Transverse colon (tissue), 4 donors: ENCODE measurements around the gene RPS15. TPM values are rescaled to one million over a fixed set of nuclear protein-coding genes. Genes with fewer than 3 reads are reported as not detected.
"Not testable (repeated sequence)": the region's sequence is repeated elsewhere in the genome, so short reads cannot be mapped to it uniquely, and the experiment has no call there.

ENCODE experiments used
- DNase-seq: peaks from one replicate; pipeline ENCODE4 v3.0.0-alpha.2; 2019
- H3K27ac ChIP-seq, 4 donors: fragments of 200-600 bp; sonication (generic); 2 replicates each; pipeline ENCODE4 v1.5.1; 2016 to 2018; ENCODE audit warnings: inconsistent platforms in 4 of 4
- H3K27me3 ChIP-seq: fragments of 200-600 bp; sonication (generic); 2 replicates; pipeline ENCODE4 v1.5.1; 2017; ENCODE audit warnings: inconsistent platforms
- H3K36me3 ChIP-seq, 4 donors: fragments of 200-600 bp; sonication (generic); 2 replicates each; pipeline ENCODE4 v1.5.1; 2017 to 2019; ENCODE audit warnings: inconsistent platforms in 4 of 4
- H3K4me1 ChIP-seq, 4 donors: fragments of 200-600 bp; sonication (generic); 2 replicates each; pipeline ENCODE4 v1.5.1; 2017 to 2020; ENCODE audit warnings: inconsistent platforms in 4 of 4
- H3K4me3 ChIP-seq, 4 donors: fragments of 200-600 bp; sonication (generic); 1 replicate in 1 of 4; 2 replicates in 3 of 4; pipeline versions ENCODE4 v1.5.1 to v1.6.1; 2017 to 2019; ENCODE audit warnings: inconsistent platforms in 4 of 4
- H3K9me3 ChIP-seq, 2 donors: fragments of 200-600 bp; sonication (generic); 2 replicates each; pipeline ENCODE4 v1.5.1; 2017 to 2019; ENCODE audit warnings: inconsistent platforms in 2 of 2
- EP300 ChIP-seq: sonication (generic); formaldehyde crosslinking; IDR thresholded peaks from one replicate; pipeline ENCODE4 v1.6.1; 2017; ENCODE audit warnings: antibody characterized with exemption, low read depth
- POLR2A ChIP-seq: fragments of 450-650 bp; IDR thresholded peaks from one replicate; pipeline ENCODE4 v1.6.1; 2016; ENCODE audit warnings: antibody characterized with exemption, mild to moderate bottlenecking, moderate library complexity
- POLR2AphosphoS5 ChIP-seq, 3 donors: sonication (generic); formaldehyde crosslinking; IDR thresholded peaks; one replicate each; pipeline ENCODE4 v1.6.1; 2016; ENCODE audit warnings: antibody characterized with exemption in 3 of 3
- WGBS, 2 donors: methylation state at CpG; one replicate each; pipeline ENCODE4 v1.1.5; 2018; ENCODE audit warnings: low coverage in 1 of 2; 5-methylcytosine and 5-hydroxymethylcytosine counted together
- in situ Hi-C, 4 donors: fragments of 200-750 bp; cut with MboI; loops; one replicate each; pipeline versions ENCODE4 v1.15.0 to v1.15.1; 2017; ENCODE audit warnings: low sequenced_read_pairs in 3 of 4, low pct_ligation_motif_present in 1 of 4, low pct_unique_long_range_greater_than_20kb in 1 of 4
- intact Hi-C: fragments of 100-400 bp; cut with DNase I; formaldehyde crosslinking; loops from one replicate; pipeline ENCODE4 v1.15.1; 2023; ENCODE audit warnings: low total_unique reads
- total RNA-seq, 4 donors: library from RNA; depleted of rRNA; stranded (reverse); fragments of >200 nt; gene quantifications; one replicate each; pipeline ENCODE4 v1.1.0, GENCODE V29; 2016
- TF ChIP-seq, protein P1 (sequence below), 5 experiments: fragments of 200-600 bp in 3 of 5; fragments of 450-650 bp in 2 of 5; sonication (generic) in 3 of 5; IDR thresholded peaks; 1 replicate in 2 of 5; 2 replicates in 3 of 5; pipeline ENCODE4 v1.5.1; 2016 to 2017; ENCODE audit warnings: antibody characterized with exemption in 5 of 5, inconsistent platforms in 3 of 5, mild to moderate bottlenecking in 2 of 5, moderate library complexity in 1 of 5

Gene RPS15
- total RNA-seq, 4 donors from 2014 or later, result 1,367 to 2,740 (median 2,511) TPM

DNA sequence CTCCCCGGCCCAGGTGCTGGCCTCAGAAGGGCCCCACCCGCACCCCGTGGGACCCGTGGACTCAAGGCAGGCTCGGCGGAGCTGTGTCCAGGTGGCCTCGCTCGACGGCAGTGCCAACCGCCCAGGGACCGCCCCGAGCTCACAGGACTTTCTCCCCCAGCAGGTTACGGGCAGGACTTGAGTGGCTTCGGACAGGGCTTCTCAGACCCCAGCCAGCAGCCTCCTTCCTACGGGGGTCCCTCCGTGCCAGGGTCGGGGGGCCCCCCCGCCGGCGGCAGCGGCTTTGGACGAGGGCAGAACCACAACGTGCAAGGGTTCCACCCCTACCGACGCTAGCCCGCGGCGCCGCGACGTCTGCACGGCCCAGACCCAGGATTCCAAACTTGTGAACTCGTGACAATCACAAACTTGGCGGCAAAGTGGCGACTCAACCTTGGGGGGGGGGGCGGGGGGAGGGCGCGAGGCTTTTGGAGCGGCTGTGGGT lies 3.6 kb upstream of the RPS15 start:
- in situ Hi-C loops (no loop called here), intact Hi-C loops (no loop called here)
- no peak for TF ChIP-seq POLR2AphosphoS5 (IDR thresholded peaks at IDR 0.05)
- TF ChIP-seq POLR2A, result no peak
- TF ChIP-seq, protein P1, sequence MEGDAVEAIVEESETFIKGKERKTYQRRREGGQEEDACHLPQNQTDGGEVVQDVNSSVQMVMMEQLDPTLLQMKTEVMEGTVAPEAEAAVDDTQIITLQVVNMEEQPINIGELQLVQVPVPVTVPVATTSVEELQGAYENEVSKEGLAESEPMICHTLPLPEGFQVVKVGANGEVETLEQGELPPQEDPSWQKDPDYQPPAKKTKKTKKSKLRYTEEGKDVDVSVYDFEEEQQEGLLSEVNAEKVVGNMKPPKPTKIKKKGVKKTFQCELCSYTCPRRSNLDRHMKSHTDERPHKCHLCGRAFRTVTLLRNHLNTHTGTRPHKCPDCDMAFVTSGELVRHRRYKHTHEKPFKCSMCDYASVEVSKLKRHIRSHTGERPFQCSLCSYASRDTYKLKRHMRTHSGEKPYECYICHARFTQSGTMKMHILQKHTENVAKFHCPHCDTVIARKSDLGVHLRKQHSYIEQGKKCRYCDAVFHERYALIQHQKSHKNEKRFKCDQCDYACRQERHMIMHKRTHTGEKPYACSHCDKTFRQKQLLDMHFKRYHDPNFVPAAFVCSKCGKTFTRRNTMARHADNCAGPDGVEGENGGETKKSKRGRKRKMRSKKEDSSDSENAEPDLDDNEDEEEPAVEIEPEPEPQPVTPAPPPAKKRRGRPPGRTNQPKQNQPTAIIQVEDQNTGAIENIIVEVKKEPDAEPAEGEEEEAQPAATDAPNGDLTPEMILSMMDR (IDR thresholded peaks at IDR 0.05), result no peak
- no peak for TF ChIP-seq EP300
- Histone ChIP-seq H3K9me3 (no peaks in the 10 kb centered on the region), H3K36me3 (peaks cover 0 to 34% (median 16%) of the 10 kb centered on the region in 4 donors), H3K27ac (no peak overlapping the region), H3K4me3 (no peak overlapping the region), H3K27me3 (no peaks in the 10 kb centered on the region), H3K4me1 (peaks cover 6 to 19% (median 14%) of the 10 kb centered on the region in 4 donors)
- DNase-seq, result no peak
- WGBS, 2 donors, result 93% methylated on average over 33 of the region's 39 CpGs; no CpG with 5 or more reads in 1 of the 2 donors

GRCh38 chr19:1435378-1435989 lies 2.7 kb upstream of the RPS15 start:
- TF ChIP-seq POLR2A, result no peak
- no peak for TF ChIP-seq POLR2AphosphoS5 (IDR thresholded peaks at IDR 0.05)
- TF ChIP-seq EP300, result no peak
- TF ChIP-seq, protein P1 (IDR thresholded peaks at IDR 0.05), result no peak
- peaks cover 0 to 39% (median 18%) of the 10 kb centered on the region in 4 donors for H3K36me3 ChIP-seq
- in situ Hi-C loops, result no loop called here
- peaks cover 6 to 28% (median 19%) of the 10 kb centered on the region in 4 donors for H3K4me1 ChIP-seq
- H3K27me3 ChIP-seq, result no peaks in the 10 kb centered on the region
- WGBS, 2 donors, result 73 to 85% methylated on average over 19 to 21 of the region's 21 CpGs
- H3K4me3 ChIP-seq, result no peak overlapping the region
- H3K27ac ChIP-seq, result no peak overlapping the region
- no peak for DNase-seq
- intact Hi-C loops, result no loop called here
- no peaks in the 10 kb centered on the region for H3K9me3 ChIP-seq

DNA sequence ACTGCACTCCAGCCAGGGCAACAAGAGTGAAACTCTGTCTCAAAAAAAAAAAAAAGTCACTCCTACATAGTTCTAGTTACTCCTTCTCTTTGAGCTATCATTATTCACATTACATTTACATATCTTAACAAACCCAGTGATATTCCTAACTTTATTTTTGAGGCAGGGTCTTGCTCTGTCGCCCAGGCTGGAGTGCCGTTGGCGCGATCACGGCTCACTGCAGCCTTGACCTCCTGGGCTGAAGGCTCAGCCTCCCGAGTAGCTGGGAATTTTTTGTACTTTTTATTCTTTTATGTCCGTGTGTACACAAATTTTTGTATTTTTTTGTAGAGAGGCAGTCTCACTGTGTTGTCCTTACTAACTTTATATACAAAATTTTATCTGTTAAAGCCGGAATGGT lies 587 bp upstream of the RPS15 start:
- peaks cover 6 to 29% (median 19%) of the 10 kb centered on the region in 4 donors for H3K4me1 ChIP-seq
- 55 to 63% methylated on average over 4 to 8 of the region's 8 CpGs for WGBS, 2 donors
- intact Hi-C loops, result no loop called here
- H3K36me3 ChIP-seq, result peaks cover 0 to 37% (median 15%) of the 10 kb centered on the region in 4 donors
- TF ChIP-seq POLR2AphosphoS5 (IDR thresholded peaks at IDR 0.05), result no peak
- TF ChIP-seq POLR2A, result no peak
- TF ChIP-seq, protein P1 (IDR thresholded peaks at IDR 0.05), result no peak
- no peak for TF ChIP-seq EP300
- H3K4me3 ChIP-seq, result peak overlapping the region in 1 of 4 donors; percentile 84
- no peak for DNase-seq
- peak overlapping the region; percentile 47 to 90 (median 88) for H3K27ac ChIP-seq
- no peaks in the 10 kb centered on the region for H3K27me3 ChIP-seq
- in situ Hi-C loops, result no loop called here
- no peaks in the 10 kb centered on the region for H3K9me3 ChIP-seq

- intact Hi-C loops (no loop called here), in situ Hi-C loops (no loop called here)
- DNase-seq, result no peak
- peak overlapping the region; percentile 87 to 90 (median 90) for H3K27ac ChIP-seq
- no peaks in the 10 kb centered on the region for H3K9me3 ChIP-seq
- peak overlapping the region; percentile 53 to 93 (median 84) for H3K4me3 ChIP-seq
- H3K27me3 ChIP-seq, result no peaks in the 10 kb centered on the region
- H3K36me3 ChIP-seq, result peaks cover 0 to 31% (median 10%) of the 10 kb centered on the region in 4 donors
- TF ChIP-seq POLR2A (no peak), POLR2AphosphoS5 (IDR thresholded peaks at IDR 0.05) (no peak), EP300 (no peak)
- TF ChIP-seq, protein P1 (IDR thresholded peaks at IDR 0.05), result no peak
- peaks cover 6 to 29% (median 19%) of the 10 kb centered on the region in 4 donors for H3K4me1 ChIP-seq
- WGBS, 2 donors, result 2 to 6% methylated on average over 8 to 12 of the region's 26 CpGs
Observed at GRCh38 chr19:1438933-1439354, 748 bp downstream of the RPS15 start.

DNA sequence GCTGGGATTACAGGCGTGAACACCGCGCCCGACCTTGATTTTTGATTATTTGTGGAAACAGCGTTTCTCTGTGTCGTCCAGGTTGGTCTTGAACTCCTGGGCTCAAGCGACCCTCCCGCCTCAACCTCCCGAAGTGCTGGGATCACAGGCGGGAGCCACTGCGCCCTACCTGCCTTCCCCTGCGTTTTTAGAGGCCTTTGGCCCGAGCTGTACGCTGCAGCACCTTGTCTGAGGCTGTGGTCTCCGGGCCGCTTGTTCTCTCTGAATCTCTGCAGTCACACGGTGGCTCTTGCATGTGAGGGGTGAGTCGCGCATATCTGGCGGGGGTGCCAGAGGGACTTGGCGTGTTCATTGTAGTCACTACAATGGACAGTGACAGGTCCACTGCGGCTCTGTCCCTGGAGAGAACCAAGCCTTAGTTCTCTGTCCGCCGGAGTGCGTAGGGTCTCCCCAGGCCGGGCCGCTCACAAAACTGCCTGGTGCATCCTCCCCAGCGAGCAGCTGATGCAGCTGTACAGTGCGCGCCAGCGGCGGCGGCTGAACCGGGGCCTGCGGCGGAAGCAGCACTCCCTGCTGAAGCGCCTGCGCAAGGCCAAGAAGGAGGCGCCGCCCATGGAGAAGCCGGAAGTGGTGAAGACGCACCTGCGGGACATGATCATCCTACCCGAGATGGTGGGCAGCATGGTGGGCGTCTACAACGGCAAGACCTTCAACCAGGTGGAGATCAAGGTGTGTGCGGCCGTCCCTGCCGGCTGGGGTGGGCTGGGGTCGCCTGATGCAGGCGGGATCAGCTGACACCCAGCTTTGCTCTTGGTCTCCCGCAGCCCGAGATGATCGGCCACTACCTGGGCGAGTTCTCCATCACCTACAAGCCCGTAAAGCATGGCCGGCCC lies 1.6 kb downstream of the RPS15 start:
- H3K9me3 ChIP-seq, in situ Hi-C loops, H3K27me3 ChIP-seq, DNase-seq: not testable (repeated sequence)
- peak overlapping the region; percentile 53 to 93 (median 84) for H3K4me3 ChIP-seq
- peak overlapping the region in 3 of 4 donors; percentile 87 to 90 (median 90) for H3K27ac ChIP-seq
- 81% methylated on average over 56 of the region's 57 CpGs; no CpG with 5 or more reads in 1 of the 2 donors for WGBS, 2 donors
- intact Hi-C loops, result loop anchor here (10.0 kb wide), 1 partner anchor 145 kb away; no protein-coding TSS in a partner anchor
- H3K4me1 ChIP-seq, result peaks cover 6 to 32% (median 21%) of the 10 kb centered on the region in 4 donors
- peaks cover 0 to 31% (median 10%) of the 10 kb centered on the region in 4 donors for H3K36me3 ChIP-seq
